ENCODE results near the gene MDFI.
"Not testable (repeated sequence)": the region's sequence is repeated elsewhere in the genome, so short reads cannot be mapped to it uniquely, and the experiment has no call there.

The MDFI gene

GRCh38 chr6:41608443-41609151, 29.7 kb upstream of the MDFI start:
- Histone ChIP-seq H3K9me3 (ENCODE audit: low read length) (peaks cover 2% of the 10 kb centered on the region), H3K36me3 (ENCODE audit: insufficient read depth, low read length) (no peaks in the 10 kb centered on the region), H2AFZ (ENCODE audit: low read depth, low read length) (no peak overlapping the region), H3K4me3 (ENCODE audit: low read length) (no peak overlapping the region), H3K27me3 (ENCODE audit: insufficient read depth, low read length) (no peaks in the 10 kb centered on the region), H3K4me1 (ENCODE audit: insufficient read depth, low read length) (no peaks in the 10 kb centered on the region)

GRCh38 chr6:41614715-41615114, 23.6 kb upstream of the MDFI start:
- Histone ChIP-seq H3K4me1 (ENCODE audit: insufficient read depth, low read length) (peaks cover 4% of the 10 kb centered on the region), H3K27me3 (ENCODE audit: insufficient read depth, low read length) (no peaks in the 10 kb centered on the region), H2AFZ (ENCODE audit: low read depth, low read length) (no peak overlapping the region), H3K36me3 (ENCODE audit: insufficient read depth, low read length) (no peaks in the 10 kb centered on the region), H3K9me3 (ENCODE audit: low read length) (peaks cover 2% of the 10 kb centered on the region), H3K4me3 (ENCODE audit: low read length) (no peak overlapping the region)

- Histone ChIP-seq H3K9me3 (ENCODE audit: low read length) (peaks cover 2% of the 10 kb centered on the region), H2AFZ (ENCODE audit: low read depth, low read length) (no peak overlapping the region)
These were observed 23.0 kb upstream of the MDFI start for GRCh38 chr6:41615311-41615710.

GRCh38 chr6:41618598-41618997, 19.7 kb upstream of the MDFI start:
- Histone ChIP-seq H3K9me3 (ENCODE audit: low read length) (no peaks in the 10 kb centered on the region), H2AFZ (ENCODE audit: low read depth, low read length) (no peak overlapping the region), H3K4me3 (ENCODE audit: low read length) (no peak overlapping the region), H3K27me3 (ENCODE audit: insufficient read depth, low read length) (no peaks in the 10 kb centered on the region), H3K36me3 (ENCODE audit: insufficient read depth, low read length) (no peaks in the 10 kb centered on the region), H3K4me1 (ENCODE audit: insufficient read depth, low read length) (peaks cover 24% of the 10 kb centered on the region)

More at GRCh38 chr6:41615311-41615710, 23.0 kb upstream of the MDFI start:
- Histone ChIP-seq H3K4me1 (ENCODE audit: insufficient read depth, low read length) (peaks cover 4% of the 10 kb centered on the region), H3K36me3 (ENCODE audit: insufficient read depth, low read length) (no peaks in the 10 kb centered on the region), H3K27me3 (ENCODE audit: insufficient read depth, low read length) (no peaks in the 10 kb centered on the region), H3K4me3 (ENCODE audit: low read length) (no peak overlapping the region)

- H3K9me3 ChIP-seq (ENCODE audit: low read length); H3K36me3 ChIP-seq (ENCODE audit: insufficient read depth, low read length); H2AFZ ChIP-seq (ENCODE audit: low read depth, low read length); H3K4me3 ChIP-seq (ENCODE audit: low read length); H3K27me3 ChIP-seq (ENCODE audit: insufficient read depth, low read length): not testable (repeated sequence)
- peaks cover 24% of the 10 kb centered on the region for H3K4me1 ChIP-seq (ENCODE audit: insufficient read depth, low read length)
These were observed 19.1 kb upstream of the MDFI start for GRCh38 chr6:41619193-41619592.

- Histone ChIP-seq H3K4me1 (ENCODE audit: insufficient read depth, low read length) (peaks cover 24% of the 10 kb centered on the region), H3K4me3 (ENCODE audit: low read length) (peak overlapping the region; percentile 17), H3K27me3 (ENCODE audit: insufficient read depth, low read length) (no peaks in the 10 kb centered on the region), H3K9me3 (ENCODE audit: low read length) (no peaks in the 10 kb centered on the region), H2AFZ (ENCODE audit: low read depth, low read length) (peak overlapping the region; percentile 39), H3K36me3 (ENCODE audit: insufficient read depth, low read length) (no peaks in the 10 kb centered on the region)
These were observed 16.9 kb upstream of the MDFI start for GRCh38 chr6:41621367-41621766.

GRCh38 chr6:41621802-41622201, 16.5 kb upstream of the MDFI start:
- Histone ChIP-seq H3K9me3 (ENCODE audit: low read length) (no peaks in the 10 kb centered on the region), H2AFZ (ENCODE audit: low read depth, low read length) (peak overlapping the region; percentile 76), H3K36me3 (ENCODE audit: insufficient read depth, low read length) (no peaks in the 10 kb centered on the region), H3K4me3 (ENCODE audit: low read length) (peak overlapping the region; percentile 17), H3K4me1 (ENCODE audit: insufficient read depth, low read length) (peaks cover 24% of the 10 kb centered on the region), H3K27me3 (ENCODE audit: insufficient read depth, low read length) (no peaks in the 10 kb centered on the region)

GRCh38 chr6:41622206-41622988, 15.9 kb upstream of the MDFI start:
- Histone ChIP-seq H3K4me3 (ENCODE audit: low read length) (peak overlapping the region; percentile 17), H3K27me3 (ENCODE audit: insufficient read depth, low read length) (no peaks in the 10 kb centered on the region), H3K4me1 (ENCODE audit: insufficient read depth, low read length) (peaks cover 24% of the 10 kb centered on the region), H3K9me3 (ENCODE audit: low read length) (no peaks in the 10 kb centered on the region), H3K36me3 (ENCODE audit: insufficient read depth, low read length) (no peaks in the 10 kb centered on the region), H2AFZ (ENCODE audit: low read depth, low read length) (peak overlapping the region; percentile 76)

- no peaks in the 10 kb centered on the region for H3K9me3 ChIP-seq (ENCODE audit: low read length)
- H3K4me3 ChIP-seq (ENCODE audit: low read length): no peak overlapping the region
- H2AFZ ChIP-seq (ENCODE audit: low read depth, low read length): no peak overlapping the region
- no peaks in the 10 kb centered on the region for H3K36me3 ChIP-seq (ENCODE audit: insufficient read depth, low read length)
- peaks cover 21% of the 10 kb centered on the region for H3K4me1 ChIP-seq (ENCODE audit: insufficient read depth, low read length)
- no peaks in the 10 kb centered on the region for H3K27me3 ChIP-seq (ENCODE audit: insufficient read depth, low read length)
These were observed 14.9 kb upstream of the MDFI start for GRCh38 chr6:41623330-41623729.

- Histone ChIP-seq H3K36me3 (ENCODE audit: insufficient read depth, low read length) (no peaks in the 10 kb centered on the region), H3K27me3 (ENCODE audit: insufficient read depth, low read length) (no peaks in the 10 kb centered on the region), H3K4me1 (ENCODE audit: insufficient read depth, low read length) (peaks cover 19% of the 10 kb centered on the region), H2AFZ (ENCODE audit: low read depth, low read length) (no peak overlapping the region), H3K4me3 (ENCODE audit: low read length) (no peak overlapping the region), H3K9me3 (ENCODE audit: low read length) (no peaks in the 10 kb centered on the region)
These were observed 13.5 kb upstream of the MDFI start for GRCh38 chr6:41624621-41625380.

- no peaks in the 10 kb centered on the region for H3K9me3 ChIP-seq (ENCODE audit: low read length)
- H3K4me3 ChIP-seq (ENCODE audit: low read length): no peak overlapping the region
- no peak overlapping the region for H2AFZ ChIP-seq (ENCODE audit: low read depth, low read length)
These were observed 12.8 kb upstream of the MDFI start for GRCh38 chr6:41625442-41625841.

GRCh38 chr6:41626022-41626421, 12.2 kb upstream of the MDFI start:
- H3K9me3 ChIP-seq (ENCODE audit: low read length): no peaks in the 10 kb centered on the region
- H3K27me3 ChIP-seq (ENCODE audit: insufficient read depth, low read length): peaks cover under 1% of the 10 kb centered on the region
- no peak overlapping the region for H2AFZ ChIP-seq (ENCODE audit: low read depth, low read length)
- no peak overlapping the region for H3K4me3 ChIP-seq (ENCODE audit: low read length)
- no peaks in the 10 kb centered on the region for H3K36me3 ChIP-seq (ENCODE audit: insufficient read depth, low read length)
- peaks cover 19% of the 10 kb centered on the region for H3K4me1 ChIP-seq (ENCODE audit: insufficient read depth, low read length)

More at GRCh38 chr6:41625442-41625841, 12.8 kb upstream of the MDFI start:
- Histone ChIP-seq H3K36me3 (ENCODE audit: insufficient read depth, low read length) (no peaks in the 10 kb centered on the region), H3K27me3 (ENCODE audit: insufficient read depth, low read length) (no peaks in the 10 kb centered on the region), H3K4me1 (ENCODE audit: insufficient read depth, low read length) (peaks cover 19% of the 10 kb centered on the region)

GRCh38 chr6:41626917-41627316, 11.4 kb upstream of the MDFI start:
- Histone ChIP-seq H3K36me3 (ENCODE audit: insufficient read depth, low read length) (no peaks in the 10 kb centered on the region), H3K27me3 (ENCODE audit: insufficient read depth, low read length) (peaks cover 4% of the 10 kb centered on the region), H3K4me1 (ENCODE audit: insufficient read depth, low read length) (peaks cover 12% of the 10 kb centered on the region), H2AFZ (ENCODE audit: low read depth, low read length) (no peak overlapping the region), H3K9me3 (ENCODE audit: low read length) (no peaks in the 10 kb centered on the region), H3K4me3 (ENCODE audit: low read length) (no peak overlapping the region)

Measured in neuron (in vitro differentiated cells).